Pancreas (tissue), 10 donors: ENCODE data around the gene RGMB. TPM values are rescaled to one million over a fixed set of nuclear protein-coding genes. Genes with fewer than 3 reads are reported as not detected.

Experiments used
- ATAC-seq, 4 donors: fragments of 200-7000 bp; cut with Tn5 transposase; one replicate each; pipeline versions ENCODE4 v1.8.0 to v1.9.1; 2020; ENCODE audit warnings: mild to moderate bottlenecking in 4 of 4, moderate library complexity in 4 of 4
- DNase-seq, 6 donors: peaks; one replicate each; pipeline ENCODE4 v3.0.0-alpha.2; 2020
- FAIRE-seq: peaks from 2 replicates; lab custom pipeline; 2012; peaks lifted over from hg19 to GRCh38; lab: Jason Lieb, UNC
- H3K27ac ChIP-seq, 4 donors: fragments of 200-600 bp; sonication (generic); 1 replicate in 3 of 4; 2 replicates in 1 of 4; pipeline versions ENCODE4 v1.5.0 to v1.8.0; 2020
- H3K27me3 ChIP-seq, 4 donors: fragments of 200-600 bp; one replicate each; pipeline ENCODE4 v1.8.0; 2021
- H3K36me3 ChIP-seq, 3 donors: fragments of 200-600 bp; sonication (generic) in 1 of 3; one replicate each; pipeline versions ENCODE4 v1.5.0 to v1.8.0; 2020 to 2021
- H3K4me1 ChIP-seq, 3 donors: fragments of 200-600 bp; one replicate each; pipeline ENCODE4 v1.8.0; 2021
- H3K4me3 ChIP-seq, 4 donors: fragments of 200-600 bp; sonication (generic) in 2 of 4; one replicate each; pipeline versions ENCODE4 v1.5.0 to v1.8.0; 2020 to 2021
- H3K9me3 ChIP-seq, 4 donors: fragments of 200-600 bp; one replicate each; pipeline ENCODE4 v1.8.0; 2021
- WGBS, 2 donors: extraction: QIAGEN DNeasy Blood & Tissue Kit; methylation state at CpG; one replicate each; pipeline ENCODE4 v1.1.7; 2013; 5-methylcytosine and 5-hydroxymethylcytosine counted together
- intact Hi-C, 3 donors: fragments of 100-400 bp; cut with DNase I; formaldehyde crosslinking; loops; one replicate each; pipeline versions ENCODE4 v1.11.1 to v1.14.2; 2022
- polyA plus RNA-seq, 2 donors: library from polyadenylated mRNA; stranded (reverse); fragments of 200-250 nt; gene quantifications; one replicate each; pipeline ENCODE4 v1.2.3, GENCODE V29; 2013
- total RNA-seq, 6 donors: library from RNA; stranded (reverse); fragmentation: NEBNext Ultra II Directional in 4 of 6; extraction: Animal tissue kit (Norgen Biotek cat#: 25700) in 4 of 6; gene quantifications; one replicate each; pipeline versions ENCODE4 v1.2.1 to v1.2.4, GENCODE V29; 2021 to 2023
- TF ChIP-seq, protein P1 (sequence below), 4 donors: fragments of 200-600 bp; sonication (generic) in 3 of 4; IDR thresholded peaks; one replicate each; pipeline versions ENCODE4 v1.5.0 to v1.8.0; 2021; ENCODE audit warnings: antibody characterized with exemption in 4 of 4
- donor health status: healthy with polysubstance abuse.
- donor health status: DM: no; HTN: no; CAD: no; lungs with moderate emphysema.
- donor health status: DM: no; HTN: no; CAD: no.
- donor health status: control.
- donor health status: control.
- donor health status: Bipolar disorder and iron deficiency.
- donor health status: DM: yes; HTN: yes; CAD: no.
- donor health status: DM: no; HTN: no; CAD: no.
- donor health status: DM: no; HTN: no; CAD: no.
- donor health status: DM: yes; HTN: yes; CAD: no.

The RGMB gene
- total and polyA plus RNA-seq, 8 donors, result 2.7 to 15.3 (median 8.6) TPM

DNA sequence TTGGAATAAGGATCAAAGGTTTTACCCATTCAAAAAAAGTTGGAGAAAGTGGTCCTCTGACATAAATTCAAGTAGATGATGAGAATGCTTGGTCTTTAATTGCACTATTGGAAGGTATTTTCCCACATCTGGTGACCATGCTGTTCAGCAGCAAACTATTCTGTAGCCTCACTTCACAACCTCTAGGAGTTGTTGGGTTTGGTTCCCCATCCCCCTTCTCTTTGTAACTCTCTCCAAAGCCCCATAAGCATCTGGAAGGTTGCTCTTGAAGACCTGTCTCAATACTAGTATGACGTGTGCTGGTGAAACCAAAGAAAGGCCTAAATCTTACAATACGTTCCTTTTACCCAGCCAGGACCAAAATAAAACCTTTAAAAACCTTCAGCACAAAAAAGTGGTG, 8.5 kb downstream of the RGMB start:
- Histone ChIP-seq H3K27me3 (no peaks in the 10 kb centered on the region), H3K4me1 (peaks cover 34 to 66% (median 62%) of the 10 kb centered on the region in 3 donors), H3K4me3 (no peak overlapping the region), H3K9me3 (no peaks in the 10 kb centered on the region), H3K36me3 (no peaks in the 10 kb centered on the region), H3K27ac (no peak overlapping the region)
- WGBS, 2 donors, result 87 to 93% methylated on average over 2 of the region's 2 CpGs
- TF ChIP-seq, protein P1, sequence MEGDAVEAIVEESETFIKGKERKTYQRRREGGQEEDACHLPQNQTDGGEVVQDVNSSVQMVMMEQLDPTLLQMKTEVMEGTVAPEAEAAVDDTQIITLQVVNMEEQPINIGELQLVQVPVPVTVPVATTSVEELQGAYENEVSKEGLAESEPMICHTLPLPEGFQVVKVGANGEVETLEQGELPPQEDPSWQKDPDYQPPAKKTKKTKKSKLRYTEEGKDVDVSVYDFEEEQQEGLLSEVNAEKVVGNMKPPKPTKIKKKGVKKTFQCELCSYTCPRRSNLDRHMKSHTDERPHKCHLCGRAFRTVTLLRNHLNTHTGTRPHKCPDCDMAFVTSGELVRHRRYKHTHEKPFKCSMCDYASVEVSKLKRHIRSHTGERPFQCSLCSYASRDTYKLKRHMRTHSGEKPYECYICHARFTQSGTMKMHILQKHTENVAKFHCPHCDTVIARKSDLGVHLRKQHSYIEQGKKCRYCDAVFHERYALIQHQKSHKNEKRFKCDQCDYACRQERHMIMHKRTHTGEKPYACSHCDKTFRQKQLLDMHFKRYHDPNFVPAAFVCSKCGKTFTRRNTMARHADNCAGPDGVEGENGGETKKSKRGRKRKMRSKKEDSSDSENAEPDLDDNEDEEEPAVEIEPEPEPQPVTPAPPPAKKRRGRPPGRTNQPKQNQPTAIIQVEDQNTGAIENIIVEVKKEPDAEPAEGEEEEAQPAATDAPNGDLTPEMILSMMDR (IDR thresholded peaks at IDR 0.05), result no peak
- FAIRE-seq, result no peak
- ATAC-seq, result no peak
- DNase-seq, result no peak
- intact Hi-C loops, result no loop called here

DNA sequence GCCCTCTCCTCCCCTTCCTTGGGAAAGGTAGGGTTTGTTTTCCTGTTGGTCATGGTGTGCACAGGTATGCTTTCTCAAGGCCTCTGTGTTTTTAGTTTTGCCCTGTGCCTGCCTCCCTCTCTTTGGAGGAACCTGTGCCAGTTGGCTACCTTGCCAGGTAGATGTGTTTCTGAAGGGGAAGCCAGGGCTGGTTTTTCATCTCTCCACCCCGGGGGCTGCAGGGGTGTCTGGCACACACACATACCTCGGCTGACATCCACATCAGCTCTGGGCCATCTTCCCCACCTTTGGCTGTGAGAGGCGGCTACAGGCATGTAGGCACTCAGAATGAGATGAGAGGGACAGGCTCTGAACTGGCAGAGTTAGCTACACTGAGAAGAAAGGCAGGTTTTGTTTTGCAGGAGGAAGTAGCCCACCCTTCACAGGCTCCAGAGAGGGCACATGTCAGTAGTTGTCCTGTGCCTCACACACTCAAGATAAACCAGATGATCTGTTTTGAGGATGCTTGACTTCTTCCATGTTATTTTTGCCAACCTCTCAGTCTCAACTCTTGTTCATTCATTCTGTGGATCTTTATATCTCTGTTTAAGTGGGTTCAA, 9.7 kb downstream of the RGMB start:
- Histone ChIP-seq H3K9me3 (no peaks in the 10 kb centered on the region), H3K4me3 (no peak overlapping the region), H3K27ac (no peak overlapping the region), H3K36me3 (peaks cover 0 to 4% (median 0%) of the 10 kb centered on the region in 3 donors), H3K4me1 (peaks cover 39 to 68% (median 60%) of the 10 kb centered on the region in 3 donors), H3K27me3 (no peaks in the 10 kb centered on the region)
- intact Hi-C loops, result no loop called here
- 49 to 51% methylated on average over 3 of the region's 3 CpGs for WGBS, 2 donors
- no peak for ATAC-seq
- no peak for FAIRE-seq
- TF ChIP-seq, protein P1 (IDR thresholded peaks at IDR 0.05), result no peak
- DNase-seq, result no peak

DNA sequence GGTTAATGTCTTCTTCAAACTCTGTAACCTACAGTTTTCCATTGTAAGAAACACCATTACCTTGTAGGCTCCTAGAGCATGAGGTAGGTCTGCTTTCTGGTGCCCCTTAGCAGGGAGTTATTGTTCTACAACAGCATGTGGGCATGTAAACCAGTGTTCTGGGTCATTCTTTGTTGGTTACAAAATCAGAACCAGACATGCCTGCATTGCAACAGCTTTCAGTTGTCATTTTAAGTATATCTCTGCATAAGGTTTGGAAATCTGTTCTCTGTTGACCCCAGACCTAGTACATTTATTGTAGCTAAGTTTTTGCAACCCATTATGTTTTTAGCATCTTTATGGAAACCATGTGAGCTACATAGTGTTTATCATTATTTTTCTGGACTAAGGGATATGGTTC, 10.9 kb downstream of the RGMB start:
- TF ChIP-seq, protein P1 (IDR thresholded peaks at IDR 0.05), result no peak
- no peak for FAIRE-seq
- intact Hi-C loops, result no loop called here
- Histone ChIP-seq H3K4me3 (no peak overlapping the region), H3K27me3 (no peaks in the 10 kb centered on the region), H3K4me1 (peaks cover 36 to 60% (median 57%) of the 10 kb centered on the region in 3 donors), H3K9me3 (no peaks in the 10 kb centered on the region), H3K36me3 (peaks cover 0 to 6% (median 0%) of the 10 kb centered on the region in 3 donors), H3K27ac (no peak overlapping the region)
- no peak for ATAC-seq
- no peak for DNase-seq

DNA sequence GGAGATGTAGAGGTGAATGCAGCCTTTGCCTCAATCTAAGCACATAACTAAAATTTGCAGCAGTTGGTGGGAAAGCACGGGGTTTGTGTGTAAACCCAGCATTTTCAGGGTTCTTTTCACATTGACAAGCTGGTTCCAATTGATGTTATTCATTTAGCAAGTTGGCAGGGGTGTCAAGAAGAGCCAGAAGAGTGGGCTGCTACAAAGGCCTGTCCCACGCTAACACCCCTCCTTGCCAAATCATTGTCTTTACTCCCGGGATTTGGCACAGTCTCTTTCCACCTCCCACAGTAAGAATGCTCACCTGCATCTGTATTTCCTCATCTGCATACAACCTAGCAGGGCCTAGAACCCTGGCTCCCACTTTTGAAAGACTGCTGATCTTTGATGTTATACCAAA, 11.8 kb downstream of the RGMB start:
- WGBS, 2 donors, result 38 to 43% methylated on average over 3 of the region's 3 CpGs
- H3K27ac ChIP-seq, result peak overlapping the region in 2 of 4 donors; percentile 5 to 40
- H3K4me3 ChIP-seq, result no peak overlapping the region
- intact Hi-C loops, result no loop called here
- H3K36me3 ChIP-seq, result peaks cover 0 to 6% (median 0%) of the 10 kb centered on the region in 3 donors
- FAIRE-seq, result no peak
- no peaks in the 10 kb centered on the region for H3K27me3 ChIP-seq
- no peaks in the 10 kb centered on the region for H3K9me3 ChIP-seq
- H3K4me1 ChIP-seq, result peaks cover 36 to 55% (median 49%) of the 10 kb centered on the region in 3 donors
- peak in 2 of 4 donors; percentile 27 to 30 for ATAC-seq
- TF ChIP-seq, protein P1 (IDR thresholded peaks at IDR 0.05), result no peak
- DNase-seq, result no peak

DNA sequence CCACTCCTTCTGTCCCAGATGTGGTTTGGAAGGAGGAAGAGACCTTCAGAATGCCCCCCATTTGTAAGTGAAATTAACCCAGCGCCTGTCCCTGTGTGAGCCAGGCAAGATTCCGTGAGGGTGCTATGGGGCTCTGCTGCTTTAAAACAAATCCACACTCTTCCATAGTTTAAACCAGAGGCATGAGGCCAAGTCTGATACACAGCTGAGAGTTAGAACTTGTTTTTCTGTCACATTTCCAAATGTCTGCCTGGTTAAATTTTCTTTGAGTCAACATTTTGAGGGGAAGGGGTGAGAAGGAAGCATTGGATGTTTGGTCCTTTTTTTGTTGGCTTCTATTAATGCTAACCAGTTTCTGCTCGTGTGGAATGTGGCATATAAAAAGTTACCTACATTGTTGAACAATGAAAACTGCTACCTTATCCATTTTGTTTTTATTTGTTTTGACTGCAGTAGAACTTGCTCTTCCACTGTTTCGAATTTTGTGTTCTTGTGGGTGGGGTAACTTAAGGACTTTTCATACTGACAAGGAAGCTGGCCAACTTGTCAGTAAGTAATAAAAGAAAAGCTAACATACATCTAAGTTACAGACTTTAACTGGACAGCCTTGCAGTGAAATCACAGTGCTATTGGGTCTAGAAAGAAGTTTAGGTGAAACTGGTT, 12.9 kb downstream of the RGMB start:
- Histone ChIP-seq H3K9me3 (no peaks in the 10 kb centered on the region), H3K27me3 (no peaks in the 10 kb centered on the region), H3K4me3 (no peak overlapping the region), H3K4me1 (peaks cover 26 to 48% (median 44%) of the 10 kb centered on the region in 3 donors), H3K36me3 (peaks cover 0 to 6% (median 0%) of the 10 kb centered on the region in 3 donors), H3K27ac (peak overlapping the region in 2 of 4 donors; percentile 40 to 48)
- no peak for FAIRE-seq
- DNase-seq, result no peak
- intact Hi-C loops, result no loop called here
- 8 to 20% methylated on average over 4 of the region's 4 CpGs for WGBS, 2 donors
- ATAC-seq, result peak; percentile 71 to 85 (median 77)
- TF ChIP-seq, protein P1 (IDR thresholded peaks at IDR 0.05), result no peak
